ENCODE data around the gene ESPN. TPM values are rescaled to one million over a fixed set of nuclear protein-coding genes. Genes with fewer than 3 reads are reported as not detected.

ESPN gene
- total RNA-seq, 1 donor from 2014 or later, result 1.7 TPM

- H3K9me3 Mint-ChIP-seq, result no peaks in the 10 kb centered on the region
- no peak overlapping the region for H3K27ac Mint-ChIP-seq (ENCODE audit: unreplicated experiment)
- H3K4me3 Mint-ChIP-seq, result no peak overlapping the region
- H3K4me1 Mint-ChIP-seq, result no peaks in the 10 kb centered on the region
- TF ChIP-seq CTCF (conservative IDR thresholded peaks at IDR 0.05), result no peak
- H3K27me3 Mint-ChIP-seq (ENCODE audit: low read depth), result peaks cover 29% of the 10 kb centered on the region
- H3K36me3 Mint-ChIP-seq (ENCODE audit: low read depth), result no peaks in the 10 kb centered on the region
- DNase-seq (ENCODE audit: low read depth, low spot score), result no peak
These were observed 22.9 kb upstream of the ESPN start for GRCh38 chr1:6401673-6402072.

- Mint-ChIP-seq H3K27me3 (ENCODE audit: low read depth) (peaks cover 53% of the 10 kb centered on the region), H3K9me3 (no peaks in the 10 kb centered on the region), H3K4me3 (no peak overlapping the region), H3K27ac (ENCODE audit: unreplicated experiment) (no peak overlapping the region), H3K4me1 (no peaks in the 10 kb centered on the region), H3K36me3 (ENCODE audit: low read depth) (no peaks in the 10 kb centered on the region)
- no peak for DNase-seq (ENCODE audit: low read depth, low spot score)
- TF ChIP-seq CTCF (conservative IDR thresholded peaks at IDR 0.05), result no peak
These were observed 16.6 kb upstream of the ESPN start for GRCh38 chr1:6408023-6408422.

- no peak for DNase-seq (ENCODE audit: low read depth, low spot score)
- peaks cover 62% of the 10 kb centered on the region for H3K27me3 Mint-ChIP-seq (ENCODE audit: low read depth)
- no peaks in the 10 kb centered on the region for H3K9me3 Mint-ChIP-seq
- H3K4me1 Mint-ChIP-seq, result no peaks in the 10 kb centered on the region
- no peak overlapping the region for H3K27ac Mint-ChIP-seq (ENCODE audit: unreplicated experiment)
- H3K36me3 Mint-ChIP-seq (ENCODE audit: low read depth), result no peaks in the 10 kb centered on the region
- no peak overlapping the region for H3K4me3 Mint-ChIP-seq
- no peak for TF ChIP-seq CTCF (conservative IDR thresholded peaks at IDR 0.05)
These were observed 15.5 kb upstream of the ESPN start for GRCh38 chr1:6409053-6409452.

- DNase-seq (ENCODE audit: low read depth, low spot score), result no peak
- Mint-ChIP-seq H3K9me3 (no peaks in the 10 kb centered on the region), H3K4me3 (no peak overlapping the region), H3K27me3 (ENCODE audit: low read depth) (peaks cover 65% of the 10 kb centered on the region), H3K27ac (ENCODE audit: unreplicated experiment) (no peak overlapping the region), H3K4me1 (peaks cover 3% of the 10 kb centered on the region), H3K36me3 (ENCODE audit: low read depth) (no peaks in the 10 kb centered on the region)
- no peak for TF ChIP-seq CTCF (conservative IDR thresholded peaks at IDR 0.05)
These were observed 14.8 kb upstream of the ESPN start for GRCh38 chr1:6409733-6410132.

GRCh38 chr1:6410248-6410893, 14.2 kb upstream of the ESPN start:
- peaks cover 3% of the 10 kb centered on the region for H3K4me1 Mint-ChIP-seq
- no peak for DNase-seq (ENCODE audit: low read depth, low spot score)

More at GRCh38 chr1:6410248-6410893, 14.2 kb upstream of the ESPN start:
- Mint-ChIP-seq H3K36me3 (ENCODE audit: low read depth) (no peaks in the 10 kb centered on the region), H3K27me3 (ENCODE audit: low read depth) (peaks cover 65% of the 10 kb centered on the region), H3K27ac (ENCODE audit: unreplicated experiment) (no peak overlapping the region), H3K9me3 (no peaks in the 10 kb centered on the region), H3K4me3 (no peak overlapping the region)
- no peak for TF ChIP-seq CTCF (conservative IDR thresholded peaks at IDR 0.05)
